ENCODE measurements around the gene IL6. TPM values are rescaled to one million over a fixed set of nuclear protein-coding genes. Genes with fewer than 3 reads are reported as not detected.

IL6 gene
- total RNA-seq, 1 donor from 2014 or later = 37.3 TPM

- no peak for TF ChIP-seq CTCF (IDR thresholded peaks at IDR 0.05)
- no peak overlapping the region for H3K27ac ChIP-seq
- H3K4me3 ChIP-seq = no peak overlapping the region
- H3K36me3 ChIP-seq = no peaks in the 10 kb centered on the region
- no peaks in the 10 kb centered on the region for H3K27me3 ChIP-seq
- H3K9me3 ChIP-seq = no peaks in the 10 kb centered on the region
- intact Hi-C loops (cut with DNase I) = loop anchor here (5.0 to 10.0 kb wide), 5 partner anchors 97 to 1300 kb away; partner anchors contain the start of genes MALSU1, SP4 and TOMM7
- DNase-seq (ENCODE audit: low spot score in 2 of 2) = no peak
- H3K4me1 ChIP-seq = peaks cover 5 to 40% of the 10 kb centered on the region in 2 donors
Observed at GRCh38 chr7:22724861-22725260, 2.1 kb upstream of the IL6 start.

- Histone ChIP-seq H3K27me3 (no peaks in the 10 kb centered on the region), H3K4me1 (peaks cover 5 to 40% of the 10 kb centered on the region in 2 donors), H3K36me3 (no peaks in the 10 kb centered on the region), H3K9me3 (no peaks in the 10 kb centered on the region), H3K4me3 (no peak overlapping the region), H3K27ac (no peak overlapping the region)
- intact Hi-C loops (cut with DNase I) = loop anchor here (5.0 to 10.0 kb wide), 5 partner anchors 97 to 1301 kb away; partner anchors contain the start of genes MALSU1, SP4 and TOMM7
- TF ChIP-seq CTCF (IDR thresholded peaks at IDR 0.05) = no peak
- DNase-seq (ENCODE audit: low spot score in 2 of 2) = no peak
Observed at GRCh38 chr7:22725585-22725984, 1.4 kb upstream of the IL6 start.

- Histone ChIP-seq H3K36me3 (no peaks in the 10 kb centered on the region), H3K4me3 (peak overlapping the region; percentile 57 to 61), H3K27me3 (no peaks in the 10 kb centered on the region), H3K9me3 (no peaks in the 10 kb centered on the region), H3K27ac (peak overlapping the region in 1 of 2 donors; percentile 83), H3K4me1 (peaks cover 5 to 37% of the 10 kb centered on the region in 2 donors)
- TF ChIP-seq CTCF (IDR thresholded peaks at IDR 0.05) = peak; percentile 21 to 55 (median 46)
- DNase-seq (ENCODE audit: low spot score in 2 of 2) = peak in 1 of 2 donors; percentile 66
- intact Hi-C loops (cut with DNase I) = loop anchor here (1.0 to 10.0 kb wide), 9 partner anchors 8 to 1302 kb away; partner anchors contain the start of genes HYCC1, MALSU1, SP4 and TOMM7
Observed at GRCh38 chr7:22726345-22726906, 574 bp upstream of the IL6 start.

- Histone ChIP-seq H3K9me3 (no peaks in the 10 kb centered on the region), H3K27ac (peak overlapping the region; percentile 60 to 83), H3K36me3 (no peaks in the 10 kb centered on the region), H3K4me1 (peaks cover 5 to 33% of the 10 kb centered on the region in 2 donors), H3K4me3 (peak overlapping the region in 1 of 2 donors; percentile 61), H3K27me3 (no peaks in the 10 kb centered on the region)
- DNase-seq (ENCODE audit: low spot score in 2 of 2) = no peak
- TF ChIP-seq CTCF (IDR thresholded peaks at IDR 0.05) = no peak
- intact Hi-C loops (cut with DNase I) = loop anchor here (2.0 to 10.0 kb wide), 7 partner anchors 95 to 1303 kb away; partner anchors contain the start of genes HYCC1, MALSU1, SP4 and TOMM7
Observed at GRCh38 chr7:22727714-22728035, 675 bp downstream of the IL6 start.

- Histone ChIP-seq H3K4me3 (no peak overlapping the region), H3K27ac (peak overlapping the region in 1 of 2 donors; percentile 83), H3K9me3 (no peaks in the 10 kb centered on the region), H3K27me3 (no peaks in the 10 kb centered on the region), H3K4me1 (peaks cover 5 to 27% of the 10 kb centered on the region in 2 donors), H3K36me3 (no peaks in the 10 kb centered on the region)
- intact Hi-C loops (cut with DNase I) = loop anchor here (5.0 to 10.0 kb wide), 5 partner anchors 94 to 1304 kb away; partner anchors contain the start of genes MALSU1, SP4 and TOMM7
- DNase-seq (ENCODE audit: low spot score in 2 of 2) = no peak
- no peak for TF ChIP-seq CTCF (IDR thresholded peaks at IDR 0.05)
Observed at GRCh38 chr7:22728401-22729029, 1.5 kb downstream of the IL6 start.

Measured in ascending aorta (tissue), 2 donors.